D341Med (cell line): Measurements from ENCODE around the gene PRSS22.
"Not testable (repeated sequence)": the region's sequence is repeated elsewhere in the genome, so short reads cannot be mapped to it uniquely, and the experiment has no call there.

ENCODE experiments used
- DNase-seq: peaks from one replicate; pipeline ENCODE4 v3.0.0; 2012; ENCODE audit warnings: low spot score

PRSS22 gene

GRCh38 chr16:2857451-2858244, at the start of gene PRSS22:
PRSS22 (minus strand) TSS chr16:2858170; CDS start chr16:2858104, 66 bp downstream.
- peak; percentile 41 for DNase-seq

DNA sequence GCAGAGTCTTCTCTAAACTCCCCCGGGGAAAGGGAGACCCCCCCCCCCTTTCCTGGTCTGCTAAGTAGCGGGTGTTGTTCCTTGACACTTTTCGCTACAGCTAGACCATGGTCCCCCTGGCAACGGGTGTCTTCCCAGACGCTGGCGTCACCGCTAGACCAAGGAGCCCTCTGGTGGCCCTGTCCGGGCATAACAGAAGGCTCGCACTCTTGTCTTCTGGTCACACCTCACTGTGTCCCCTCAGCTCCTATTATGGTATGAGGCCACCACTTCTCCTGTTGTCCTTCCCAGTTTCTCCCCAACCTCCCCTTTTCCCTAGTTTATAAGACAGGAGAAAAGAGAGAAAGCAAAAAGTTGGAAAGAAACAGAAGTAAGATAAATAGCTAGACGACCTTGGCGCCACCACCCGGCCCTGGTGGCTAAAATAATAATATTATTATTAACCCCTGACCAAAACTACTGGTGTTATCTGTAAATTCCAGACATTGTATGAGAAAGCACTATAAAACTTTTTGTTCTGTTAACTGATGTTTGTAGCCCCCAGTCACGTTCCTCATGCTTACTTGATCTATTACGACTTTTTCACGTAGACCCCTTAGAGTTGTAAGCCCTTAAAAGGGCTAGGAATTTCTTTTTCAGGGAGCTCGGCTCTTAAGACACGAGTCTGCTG, 49.2 kb upstream of the PRSS22 start:
- DNase-seq, result not testable (repeated sequence)

- no peak for DNase-seq
Measured at GRCh38 chr16:2905988-2906387, 48.0 kb upstream of the PRSS22 start.

DNA sequence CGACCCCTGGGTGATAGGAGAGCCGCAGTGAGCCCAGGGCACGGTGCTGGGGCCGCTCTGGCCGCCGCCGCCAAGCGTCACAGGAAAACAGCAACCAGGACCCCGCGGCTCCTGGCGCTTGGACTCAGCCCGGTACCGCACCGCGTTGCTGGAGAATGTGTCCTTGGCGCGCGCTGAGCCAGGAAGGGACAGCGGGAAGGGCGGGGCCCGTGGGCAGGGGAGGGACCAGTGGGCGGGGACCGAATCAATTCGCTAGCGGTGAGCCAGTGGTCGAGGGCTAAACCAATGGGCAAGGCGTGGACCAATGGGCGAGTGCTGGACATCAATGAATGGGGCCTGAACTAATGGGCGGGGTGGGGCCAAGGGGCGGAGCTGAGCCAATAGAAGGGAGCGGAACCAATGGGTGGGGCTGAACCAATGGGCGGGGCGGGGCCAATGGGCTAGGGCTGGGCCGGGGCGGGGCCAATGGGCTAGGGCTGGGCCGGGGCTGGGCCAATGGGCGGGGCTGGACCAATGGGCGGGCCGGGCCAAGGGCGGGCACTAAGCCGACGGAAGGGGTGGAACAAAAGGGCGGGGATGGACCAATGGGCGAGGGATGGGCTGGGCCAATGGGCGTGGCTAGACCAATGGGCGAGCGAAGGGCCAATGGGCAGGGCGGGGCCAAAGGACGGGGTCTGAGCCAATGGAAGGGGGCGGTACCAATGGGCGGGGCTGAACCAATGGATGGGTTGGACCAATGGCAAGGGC, 47.4 kb upstream of the PRSS22 start:
- peak; percentile 93 for DNase-seq

DNA sequence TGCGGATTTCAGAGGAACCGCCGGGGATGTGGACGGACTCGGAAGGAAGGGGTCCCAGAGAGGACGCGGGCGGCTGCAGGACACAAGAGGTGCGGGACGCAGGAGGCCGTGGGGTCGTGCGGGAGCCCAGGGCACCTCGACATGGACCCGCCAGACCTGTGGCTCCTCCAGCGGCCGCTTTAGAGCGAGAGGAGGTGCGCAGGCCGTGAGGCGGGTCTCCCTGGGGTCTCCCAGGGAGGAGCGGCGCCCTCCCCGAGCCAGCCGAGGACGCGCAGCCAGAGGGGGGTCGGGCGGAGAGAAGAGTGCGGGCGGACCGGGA, 46.9 kb upstream of the PRSS22 start:
- no peak for DNase-seq

- DNase-seq, result peak; percentile 86
Measured at GRCh38 chr16:2904100-2904921, 46.3 kb upstream of the PRSS22 start.

DNA sequence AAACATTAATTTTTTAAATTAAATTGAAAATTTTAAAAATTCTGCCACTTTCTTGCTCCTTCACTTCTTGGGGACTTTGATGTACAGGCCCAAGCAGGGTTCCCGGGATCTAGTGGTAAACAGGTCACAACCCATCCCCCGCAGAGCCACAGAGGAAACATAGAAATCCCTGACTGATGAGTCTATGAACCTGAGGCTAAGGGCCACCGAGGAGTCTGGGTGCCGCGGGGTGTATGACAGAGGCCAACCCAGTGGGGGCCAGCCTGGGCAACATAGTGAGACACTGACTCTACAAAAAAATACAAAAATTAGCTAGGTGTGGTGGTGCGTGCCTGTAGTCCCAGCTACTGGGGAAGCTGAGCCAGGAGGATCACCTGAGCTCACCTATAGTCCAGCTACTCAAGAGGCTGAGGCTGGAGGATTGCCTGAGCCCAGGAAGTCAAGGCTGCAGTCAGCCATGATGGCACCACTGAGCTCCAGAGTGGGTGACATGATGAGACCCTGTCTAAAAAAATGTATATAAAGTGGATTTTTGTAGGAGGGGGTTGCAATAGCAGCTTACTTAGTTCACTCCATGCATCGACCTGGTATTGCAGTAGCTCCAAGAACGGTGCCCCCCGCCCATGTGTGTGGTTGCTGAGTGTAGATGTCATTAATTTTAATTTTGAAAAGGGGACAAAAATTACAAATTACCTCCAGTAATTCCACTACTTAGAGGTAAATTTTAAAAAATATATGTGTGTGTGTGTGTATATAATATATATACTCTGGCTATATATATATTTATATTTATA, 44.6 kb upstream of the PRSS22 start:
- no peak for DNase-seq

GRCh38 chr16:2900526-2901075, 42.6 kb upstream of the PRSS22 start:
- DNase-seq, result no peak

GRCh38 chr16:2899564-2900072, 41.6 kb upstream of the PRSS22 start:
- no peak for DNase-seq

GRCh38 chr16:2898831-2899563, 41.0 kb upstream of the PRSS22 start:
- no peak for DNase-seq

- DNase-seq, result peak; percentile 77
Measured at GRCh38 chr16:2897110-2897509, 39.1 kb upstream of the PRSS22 start.

DNA sequence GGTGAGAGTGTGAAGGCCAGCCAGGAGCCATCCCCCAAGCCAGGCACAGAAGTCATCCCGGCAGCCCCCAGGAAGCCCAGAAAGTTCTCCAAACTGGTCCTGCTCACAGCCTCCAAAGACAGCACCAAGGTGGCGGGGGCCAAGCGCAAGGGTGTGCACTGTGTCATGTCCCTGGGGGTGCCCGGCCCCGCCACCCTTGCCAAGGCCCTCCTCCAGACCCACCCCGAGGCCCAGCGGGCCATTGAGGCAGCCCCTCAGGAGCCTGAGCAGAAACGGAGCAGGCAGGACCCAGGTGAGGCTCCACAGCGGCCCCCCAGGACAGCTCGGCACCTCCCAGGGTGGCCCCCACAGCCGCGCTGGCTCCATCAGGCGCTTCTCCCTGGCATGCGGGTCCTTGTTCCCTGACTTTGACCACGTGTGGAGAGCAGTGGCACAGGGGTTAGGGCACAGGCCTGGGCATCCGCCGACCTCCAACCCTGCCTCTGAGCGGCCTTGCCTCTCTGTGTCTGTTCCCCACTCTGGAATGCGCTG, 38.6 kb upstream of the PRSS22 start:
- DNase-seq, result no peak

DNA sequence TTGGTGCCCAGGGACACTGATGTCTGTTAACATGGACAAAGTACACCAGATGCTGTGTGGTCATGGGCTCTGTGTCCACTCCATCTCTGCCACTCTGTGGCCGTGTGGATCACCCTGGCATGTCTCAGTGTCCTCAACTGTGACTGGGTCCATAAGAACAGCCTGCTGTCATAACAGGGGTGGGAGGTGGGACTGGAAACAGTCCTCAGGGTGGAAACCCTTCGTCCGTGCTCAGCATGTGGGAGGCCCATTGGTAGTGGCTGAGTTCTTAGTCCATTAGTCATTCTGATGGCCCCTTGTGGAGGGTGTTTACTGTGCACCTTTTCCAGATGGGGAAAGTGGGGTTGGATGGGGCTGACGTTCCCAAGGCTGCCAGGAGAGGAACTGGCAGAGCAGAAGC, 37.8 kb upstream of the PRSS22 start:
- DNase-seq, result no peak

DNA sequence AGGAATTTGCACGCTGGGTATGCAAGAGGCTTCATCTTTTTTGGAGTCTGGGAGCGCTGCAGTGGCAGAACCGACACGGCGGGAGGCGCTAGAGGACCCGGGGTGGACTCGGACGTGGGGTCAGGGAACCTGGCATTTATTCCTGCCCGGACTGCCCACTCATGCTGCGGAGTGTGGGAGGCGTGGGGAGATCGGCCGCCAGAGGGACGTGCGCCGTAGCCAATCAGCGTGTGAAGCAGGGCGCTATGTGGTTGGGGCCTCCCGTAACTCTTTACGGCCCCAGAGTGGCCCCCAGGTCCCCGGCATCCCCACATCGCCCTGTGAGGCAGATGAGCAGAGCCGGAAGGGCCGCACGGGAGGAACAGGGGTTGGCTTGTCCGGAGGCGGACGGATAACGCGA, 36.3 kb upstream of the PRSS22 start:
- DNase-seq, result no peak

DNA sequence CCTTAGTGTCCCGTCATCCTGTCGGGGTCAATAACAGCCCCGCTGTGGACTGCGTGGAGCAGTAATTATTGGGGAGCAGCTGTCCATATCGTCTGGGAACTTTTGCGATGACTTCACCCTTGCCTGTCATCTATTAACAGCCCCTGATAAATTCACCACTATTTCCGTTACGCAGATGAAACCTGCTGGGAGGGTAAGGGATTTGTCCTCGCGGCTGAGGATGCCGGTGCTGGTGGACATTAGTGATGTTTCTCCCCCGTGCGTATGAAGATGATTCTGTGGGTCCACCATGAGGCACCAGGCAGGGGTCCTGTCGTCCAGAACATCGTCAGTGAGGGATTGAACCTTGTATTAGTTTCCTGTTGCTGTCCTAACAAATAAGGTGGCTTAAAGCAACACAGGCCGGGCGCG, 26.1 kb upstream of the PRSS22 start:
- DNase-seq, result no peak

- peak; percentile 57 for DNase-seq
Measured at GRCh38 chr16:2883458-2883908, 25.5 kb upstream of the PRSS22 start.

- peak; percentile 97 for DNase-seq
Measured at GRCh38 chr16:2882650-2883457, 24.9 kb upstream of the PRSS22 start, which contains the start of gene FLYWCH2. FLYWCH2 (plus strand) TSS chr16:2883215; CDS start chr16:2896450, 13,235 bp downstream.

- DNase-seq, result peak; percentile 58
Measured at GRCh38 chr16:2881783-2882649, 24.0 kb upstream of the PRSS22 start.
